Hepatocyte (in vitro differentiated cells): ENCODE measurements around the gene MCTS1. TPM values are rescaled to one million over a fixed set of nuclear protein-coding genes. Genes with fewer than 3 reads are reported as not detected.
"Not testable (repeated sequence)": the region's sequence is repeated elsewhere in the genome, so short reads cannot be mapped to it uniquely, and the experiment has no call there.

ENCODE experiments used
- DNase-seq: peaks from one replicate; pipeline ENCODE4 v3.0.0-alpha.2; 2016; ENCODE audit warnings: low spot score
- H2AFZ ChIP-seq: fragments of 200-600 bp; sonication (generic); 2 replicates; pipeline ENCODE4 v1.6.0; 2016; ENCODE audit warnings: antibody characterized with exemption, mild to moderate bottlenecking
- H3K27ac ChIP-seq: fragments of 200-600 bp; sonication (generic); 2 replicates; pipeline ENCODE4 v1.5.1; 2016; ENCODE audit warnings: mild to moderate bottlenecking
- H3K27me3 ChIP-seq: fragments of 200-600 bp; sonication (generic); 2 replicates; pipeline ENCODE4 v1.6.1; 2016
- H3K36me3 ChIP-seq: fragments of 200-600 bp; sonication (generic); replicated peaks from 2 replicates; pipeline ENCODE4 v1.5.1; 2016; ENCODE audit warnings: low read depth; ENCODE audit not compliant: insufficient read depth
- H3K4me1 ChIP-seq: fragments of 200-600 bp; sonication (generic); 2 replicates; pipeline ENCODE4 v1.5.1; 2016; ENCODE audit warnings: mild to moderate bottlenecking, moderate library complexity; ENCODE audit not compliant: insufficient read depth
- H3K4me2 ChIP-seq: fragments of 200-600 bp; sonication (generic); 2 replicates; pipeline ENCODE4 v1.6.0; 2016
- H3K4me3 ChIP-seq: fragments of 200-600 bp; sonication (generic); 2 replicates; pipeline ENCODE4 v1.5.1; 2016; ENCODE audit warnings: mild to moderate bottlenecking
- H3K79me2 ChIP-seq: fragments of 200-600 bp; sonication (generic); 2 replicates; pipeline ENCODE4 v1.6.0; 2017; ENCODE audit warnings: mild to moderate bottlenecking
- H3K9me2 ChIP-seq: fragments of 200-600 bp; sonication (generic); replicated peaks from 2 replicates; pipeline ENCODE4 v1.6.0; 2017; ENCODE audit warnings: mild to moderate bottlenecking; ENCODE audit not compliant: insufficient read depth
- H3K9me3 ChIP-seq: fragments of 200-600 bp; sonication (generic); 2 replicates; pipeline ENCODE4 v1.5.1; 2016; ENCODE audit warnings: low read depth, mild to moderate bottlenecking
- H4K20me1 ChIP-seq: fragments of 200-600 bp; sonication (generic); 2 replicates; pipeline ENCODE4 v1.6.0; 2016; ENCODE audit warnings: mild to moderate bottlenecking; ENCODE audit not compliant: insufficient read depth, poor library complexity, severe bottlenecking
- CTCF ChIP-seq: fragments of 200-600 bp; sonication (generic); IDR thresholded peaks from 2 replicates; pipeline ENCODE4 v1.5.1; 2016; ENCODE audit warnings: antibody characterized with exemption, mild to moderate bottlenecking; ENCODE audit not compliant: poor library complexity
- EZH2 ChIP-seq: fragments of 200-600 bp; sonication (generic); IDR thresholded peaks from 2 replicates; pipeline ENCODE4 v1.6.1; 2016; ENCODE audit warnings: antibody characterized with exemption, mild to moderate bottlenecking, borderline replicate concordance
- EZH2phosphoT487 ChIP-seq: fragments of 200-600 bp; sonication (generic); IDR thresholded peaks from one replicate; pipeline ENCODE4 v1.6.1; 2018; ENCODE audit warnings: antibody characterized with exemption, mild to moderate bottlenecking, low read depth, moderate library complexity; ENCODE audit not compliant: unreplicated experiment, severe bottlenecking
- WGBS: methylation state at CpG from one replicate; pipeline ENCODE4 v1.1.6; 2016; ENCODE audit warnings: low lambda C conversion rate; ENCODE audit errors: missing lambda C conversion rate; 5-methylcytosine and 5-hydroxymethylcytosine counted together
- polyA plus RNA-seq: library from polyadenylated mRNA; unstranded; fragments of >200 nt; fragmentation: Nextera tagmentation; extraction: Ambion mirVana; gene quantifications from 2 replicates; pipeline ENCODE4 v1.2.1, GENCODE V29; 2016
- total RNA-seq: library from RNA; depleted of rRNA; stranded (reverse); fragments of >200 nt; gene quantifications from 2 replicates; pipeline ENCODE4 v1.2.3, GENCODE V29; 2014

The MCTS1 gene
- total and polyA plus RNA-seq, 2 experiments from 2014 or later, result 46.0 to 72.6 TPM

DNA sequence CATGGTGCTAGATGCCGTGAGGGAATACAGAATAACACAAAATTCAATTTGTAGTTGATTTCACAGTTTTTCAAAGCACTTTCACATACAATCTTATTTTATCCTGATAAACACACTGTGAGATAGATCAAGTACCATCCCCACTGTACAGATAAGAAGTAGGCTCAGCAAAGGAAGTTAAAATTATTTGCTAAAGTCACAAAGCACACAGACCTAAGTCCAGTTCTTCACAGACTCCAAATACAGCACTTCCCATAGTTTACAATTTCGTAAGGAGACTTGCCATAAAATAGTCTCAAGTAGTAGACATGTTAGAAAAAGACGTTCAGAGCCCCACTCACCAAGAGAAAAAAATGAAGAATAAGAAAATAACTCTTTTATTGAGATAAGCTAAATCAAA, 35.3 kb upstream of the MCTS1 start:
- whole genome bisulfite sequencing, result 60% methylated on average over 3 of the region's 3 CpGs
- H3K4me3 ChIP-seq, result no peak overlapping the region
- no peaks in the 10 kb centered on the region for H3K9me2 ChIP-seq
- H3K4me1 ChIP-seq, result no peaks in the 10 kb centered on the region
- TF ChIP-seq EZH2 (no peak), CTCF (no peak), EZH2phosphoT487 (no peak)
- H4K20me1 ChIP-seq, result no peaks in the 10 kb centered on the region
- DNase-seq, result no peak
- no peaks in the 10 kb centered on the region for H3K27me3 ChIP-seq
- H3K36me3 ChIP-seq, result no peaks in the 10 kb centered on the region
- no peaks in the 10 kb centered on the region for H3K79me2 ChIP-seq
- peak overlapping the region; percentile 39 for H3K27ac ChIP-seq
- no peaks in the 10 kb centered on the region for H3K9me3 ChIP-seq
- peak overlapping the region; percentile 51 for H3K4me2 ChIP-seq
- H2AFZ ChIP-seq, result no peak overlapping the region

- no peaks in the 10 kb centered on the region for H3K9me2 ChIP-seq
- no peaks in the 10 kb centered on the region for H3K9me3 ChIP-seq
- H3K27ac ChIP-seq, result no peak overlapping the region
- no peaks in the 10 kb centered on the region for H3K36me3 ChIP-seq
- no peaks in the 10 kb centered on the region for H3K79me2 ChIP-seq
- no peak for DNase-seq
- H4K20me1 ChIP-seq, result no peaks in the 10 kb centered on the region
- WGBS, result 69% methylated on average over 3 of the region's 3 CpGs
- TF ChIP-seq CTCF, result no peak
- no peak for TF ChIP-seq EZH2phosphoT487
- TF ChIP-seq EZH2, result no peak
- H3K4me1 ChIP-seq, result no peaks in the 10 kb centered on the region
- no peak overlapping the region for H3K4me3 ChIP-seq
- no peak overlapping the region for H2AFZ ChIP-seq
- no peak overlapping the region for H3K4me2 ChIP-seq
- no peaks in the 10 kb centered on the region for H3K27me3 ChIP-seq
Measured at GRCh38 chrX:120570011-120570600, 33.8 kb upstream of the MCTS1 start.

GRCh38 chrX:120573806-120574205, 30.1 kb upstream of the MCTS1 start:
- H3K9me2 ChIP-seq, result not testable (repeated sequence)
- 94% methylated on average over 10 of the region's 13 CpGs for WGBS

DNA sequence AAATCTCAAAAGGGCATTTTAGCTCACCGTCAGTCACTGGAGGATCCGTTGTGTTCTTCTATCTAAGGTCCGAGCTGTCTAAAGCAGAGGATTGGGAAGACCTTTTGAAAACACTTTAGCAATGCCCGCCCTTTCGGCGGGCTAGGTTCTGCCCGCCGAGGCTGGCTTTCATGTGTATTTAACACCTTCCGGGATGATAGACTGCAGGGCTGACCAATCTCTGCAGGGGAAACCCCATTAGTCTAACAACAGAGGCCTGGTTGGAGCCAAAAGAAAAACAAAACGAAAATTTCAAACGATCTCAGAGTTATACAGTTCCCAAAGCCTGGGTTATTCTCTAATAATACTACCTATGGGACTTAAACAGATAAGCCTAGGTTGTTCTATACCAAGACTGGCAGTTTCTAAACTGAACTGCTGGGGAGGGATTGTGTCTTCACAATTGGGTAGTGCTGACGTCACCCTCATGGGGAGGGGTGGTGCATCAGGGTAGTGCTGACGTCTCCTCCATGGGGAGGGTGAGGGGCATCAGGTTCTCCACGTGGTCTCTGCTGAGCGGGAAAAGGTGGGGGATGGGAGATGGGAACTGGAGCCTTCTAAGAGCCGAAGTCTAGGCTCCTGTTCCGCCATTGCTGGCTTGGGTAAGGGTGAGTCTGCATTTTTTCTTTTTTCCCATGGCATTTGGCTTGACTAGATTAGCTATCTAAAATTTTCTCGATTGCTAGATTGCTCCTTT, 28.4 kb upstream of the MCTS1 start:
- H3K9me3 ChIP-seq, result no peaks in the 10 kb centered on the region
- DNase-seq, result no peak
- H3K9me2 ChIP-seq, result no peaks in the 10 kb centered on the region
- no peak overlapping the region for H3K4me3 ChIP-seq
- H2AFZ ChIP-seq, result no peak overlapping the region
- H3K36me3 ChIP-seq, result no peaks in the 10 kb centered on the region
- no peaks in the 10 kb centered on the region for H3K4me1 ChIP-seq
- no peak overlapping the region for H3K4me2 ChIP-seq
- WGBS, result 84% methylated on average over 18 of the region's 18 CpGs
- no peaks in the 10 kb centered on the region for H4K20me1 ChIP-seq
- no peaks in the 10 kb centered on the region for H3K27me3 ChIP-seq
- H3K79me2 ChIP-seq, result no peaks in the 10 kb centered on the region
- H3K27ac ChIP-seq, result no peak overlapping the region
- TF ChIP-seq EZH2phosphoT487, result no peak

More at GRCh38 chrX:120573806-120574205, 30.1 kb upstream of the MCTS1 start:
- not testable (repeated sequence) for H3K4me3 ChIP-seq, H4K20me1 ChIP-seq, H3K36me3 ChIP-seq, H3K4me2 ChIP-seq, H3K9me3 ChIP-seq, DNase-seq, H2AFZ ChIP-seq, H3K4me1 ChIP-seq, H3K27me3 ChIP-seq, H3K79me2 ChIP-seq, H3K27ac ChIP-seq
